ENCODE measurements around the gene LNX1. TPM values are rescaled to one million over a fixed set of nuclear protein-coding genes. Genes with fewer than 3 reads are reported as not detected.

The LNX1 gene
- total RNA-seq, 1 donor from 2014 or later, result 4.4 TPM

GRCh38 chr4:53625888-53626287 is 34.6 kb upstream of the LNX1 start:
- Histone ChIP-seq H3K36me3 (ENCODE audit: insufficient read depth, low read length) (no peaks in the 10 kb centered on the region), H3K9ac (ENCODE audit: low read length) (no peak overlapping the region), H4K20me1 (ENCODE audit: insufficient read depth, low read length) (no peaks in the 10 kb centered on the region), H2AFZ (ENCODE audit: low read depth, low read length) (no peak overlapping the region), H3K9me3 (ENCODE audit: insufficient read depth, low read depth, low read length) (no peaks in the 10 kb centered on the region), H3K4me1 (ENCODE audit: insufficient read depth, low read length) (no peaks in the 10 kb centered on the region), H3K4me2 (ENCODE audit: low read length) (no peak overlapping the region), H3K79me2 (ENCODE audit: insufficient read depth, low read length) (no peaks in the 10 kb centered on the region), H3K27me3 (ENCODE audit: insufficient read depth, low read length) (no peaks in the 10 kb centered on the region), H3K4me3 (ENCODE audit: insufficient read depth, low read depth, low read length) (no peak overlapping the region), H3K27ac (ENCODE audit: low read depth, low read length) (no peak overlapping the region)
- H3K4me1 Mint-ChIP-seq (ENCODE audit: low read depth, unreplicated experiment), result peaks cover 5% of the 10 kb centered on the region
- no peak for DNase-seq (ENCODE audit: low read depth)
- H3K27me3 Mint-ChIP-seq (ENCODE audit: low read depth, unreplicated experiment), result peaks cover 3% of the 10 kb centered on the region
- no peak for TF ChIP-seq CTCF (IDR thresholded peaks at IDR 0.05; ENCODE audit: insufficient read depth, low read depth, low read length)
- TF ChIP-seq EZH2 (IDR thresholded peaks at IDR 0.05; ENCODE audit: insufficient read depth, low read length), result no peak
- no peak overlapping the region for H3K4me3 Mint-ChIP-seq (ENCODE audit: unreplicated experiment)
- H3K36me3 Mint-ChIP-seq (ENCODE audit: low read depth, unreplicated experiment), result no peaks in the 10 kb centered on the region
- H3K27ac Mint-ChIP-seq (ENCODE audit: unreplicated experiment), result no peak overlapping the region
- peaks cover 1% of the 10 kb centered on the region for H3K9me3 Mint-ChIP-seq (ENCODE audit: unreplicated experiment)
- no peak for FAIRE-seq

GRCh38 chr4:53622739-53623151 is 31.5 kb upstream of the LNX1 start:
- H3K9me3 ChIP-seq (ENCODE audit: insufficient read depth, low read depth, low read length), result no peaks in the 10 kb centered on the region
- H3K4me2 ChIP-seq (ENCODE audit: low read length), result no peak overlapping the region
- Mint-ChIP-seq H3K27ac (ENCODE audit: unreplicated experiment) (no peak overlapping the region), H3K9me3 (ENCODE audit: unreplicated experiment) (peaks cover 1% of the 10 kb centered on the region), H3K4me3 (ENCODE audit: unreplicated experiment) (no peak overlapping the region), H3K4me1 (ENCODE audit: low read depth, unreplicated experiment) (peaks cover 6% of the 10 kb centered on the region), H3K27me3 (ENCODE audit: low read depth, unreplicated experiment) (no peaks in the 10 kb centered on the region), H3K36me3 (ENCODE audit: low read depth, unreplicated experiment) (no peaks in the 10 kb centered on the region)
- H2AFZ ChIP-seq (ENCODE audit: low read depth, low read length), result no peak overlapping the region
- no peaks in the 10 kb centered on the region for H3K27me3 ChIP-seq (ENCODE audit: insufficient read depth, low read length)
- H3K4me1 ChIP-seq (ENCODE audit: insufficient read depth, low read length), result no peaks in the 10 kb centered on the region
- DNase-seq (ENCODE audit: low read depth) (peak; percentile 47), FAIRE-seq (no peak)
- H3K36me3 ChIP-seq (ENCODE audit: insufficient read depth, low read length), result no peaks in the 10 kb centered on the region
- TF ChIP-seq CTCF (IDR thresholded peaks at IDR 0.05; ENCODE audit: insufficient read depth, low read depth, low read length) (no peak), EZH2 (IDR thresholded peaks at IDR 0.05; ENCODE audit: insufficient read depth, low read length) (no peak)
- H3K9ac ChIP-seq (ENCODE audit: low read length), result no peak overlapping the region
- H3K27ac ChIP-seq (ENCODE audit: low read depth, low read length), result no peak overlapping the region
- no peaks in the 10 kb centered on the region for H3K79me2 ChIP-seq (ENCODE audit: insufficient read depth, low read length)
- H4K20me1 ChIP-seq (ENCODE audit: insufficient read depth, low read length), result no peaks in the 10 kb centered on the region
- H3K4me3 ChIP-seq (ENCODE audit: insufficient read depth, low read depth, low read length), result no peak overlapping the region

GRCh38 chr4:53620956-53621355 is 29.7 kb upstream of the LNX1 start:
- Histone ChIP-seq H3K27me3 (ENCODE audit: insufficient read depth, low read length) (no peaks in the 10 kb centered on the region), H2AFZ (ENCODE audit: low read depth, low read length) (no peak overlapping the region), H3K9ac (ENCODE audit: low read length) (no peak overlapping the region), H3K79me2 (ENCODE audit: insufficient read depth, low read length) (no peaks in the 10 kb centered on the region), H3K9me3 (ENCODE audit: insufficient read depth, low read depth, low read length) (no peaks in the 10 kb centered on the region), H3K27ac (ENCODE audit: low read depth, low read length) (no peak overlapping the region), H4K20me1 (ENCODE audit: insufficient read depth, low read length) (no peaks in the 10 kb centered on the region), H3K4me3 (ENCODE audit: insufficient read depth, low read depth, low read length) (no peak overlapping the region), H3K4me1 (ENCODE audit: insufficient read depth, low read length) (no peaks in the 10 kb centered on the region), H3K4me2 (ENCODE audit: low read length) (no peak overlapping the region), H3K36me3 (ENCODE audit: insufficient read depth, low read length) (no peaks in the 10 kb centered on the region)
- Mint-ChIP-seq H3K4me3 (ENCODE audit: unreplicated experiment) (no peak overlapping the region), H3K4me1 (ENCODE audit: low read depth, unreplicated experiment) (peaks cover 7% of the 10 kb centered on the region), H3K9me3 (ENCODE audit: unreplicated experiment) (peaks cover 1% of the 10 kb centered on the region), H3K27me3 (ENCODE audit: low read depth, unreplicated experiment) (no peaks in the 10 kb centered on the region), H3K27ac (ENCODE audit: unreplicated experiment) (no peak overlapping the region), H3K36me3 (ENCODE audit: low read depth, unreplicated experiment) (no peaks in the 10 kb centered on the region)
- FAIRE-seq (no peak), DNase-seq (ENCODE audit: low read depth) (no peak)
- TF ChIP-seq CTCF (IDR thresholded peaks at IDR 0.05; ENCODE audit: insufficient read depth, low read depth, low read length), result no peak
- TF ChIP-seq EZH2 (IDR thresholded peaks at IDR 0.05; ENCODE audit: insufficient read depth, low read length), result no peak
